GM23338 (cell line): Measurements from ENCODE around the gene PTPRH. TPM values are rescaled to one million over a fixed set of nuclear protein-coding genes. Genes with fewer than 3 reads are reported as not detected.

Experiments used
- EZH2 ChIP-seq: fragments of 200-600 bp; sonication (generic); IDR thresholded peaks from one replicate; pipeline ENCODE4 v1.8.0; 2017; ENCODE audit warnings: antibody characterized with exemption, mild to moderate bottlenecking, low read depth; ENCODE audit not compliant: unreplicated experiment
- EZH2phosphoT487 ChIP-seq: fragments of 200-600 bp; sonication (generic); IDR thresholded peaks from one replicate; pipeline ENCODE4 v1.8.1; 2018; ENCODE audit warnings: antibody characterized with exemption; ENCODE audit not compliant: unreplicated experiment
- JUNB ChIP-seq: IDR thresholded peaks from one replicate; pipeline ENCODE4 v1.6.1; 2016; ENCODE audit warnings: antibody characterized with exemption; ENCODE audit not compliant: unreplicated experiment
- NANOG ChIP-seq: IDR thresholded peaks from 2 replicates; pipeline ENCODE4 v1.6.1; 2016; ENCODE audit warnings: antibody characterized with exemption, borderline replicate concordance
- REST ChIP-seq: IDR thresholded peaks from one replicate; pipeline ENCODE4 v1.6.1; 2018; ENCODE audit warnings: antibody characterized with exemption; ENCODE audit not compliant: unreplicated experiment
- ZNF114 ChIP-seq: fragments of 250-450 bp; sonication (Bioruptor Pico); IDR thresholded peaks from 2 replicates; pipeline ENCODE4 v1.5.0; 2020; ENCODE audit warnings: mild to moderate bottlenecking, moderate library complexity
- ZNF331 ChIP-seq: fragments of 250-450 bp; sonication (Bioruptor Pico); IDR thresholded peaks from 2 replicates; pipeline ENCODE4 v1.5.0; 2020; ENCODE audit warnings: low read depth, mild to moderate bottlenecking, moderate library complexity
- polyA plus RNA-seq: library from polyadenylated mRNA; unstranded; fragments of >200 nt; fragmentation: Nextera tagmentation; extraction: Ambion mirVana; gene quantifications from 2 replicates; pipeline ENCODE4 v1.2.1, GENCODE V29; 2016
- total RNA-seq: library from RNA; depleted of rRNA; stranded (reverse); fragments of >200 nt; shearing (Covaris generic); gene quantifications from 2 replicates; pipeline ENCODE4 v1.2.3, GENCODE V29; 2014
- TF ChIP-seq, protein P1 (sequence below): fragments of 250-450 bp; sonication (Bioruptor Pico); IDR thresholded peaks from 2 replicates; pipeline ENCODE4 v1.5.0; 2020; ENCODE audit warnings: mild to moderate bottlenecking, moderate library complexity
- TF ChIP-seq, protein P2 (sequence below), 2 experiments: fragments of 200-600 bp in 1 of 2; sonication (generic) in 1 of 2; conservative IDR thresholded peaks; 2 replicates each; pipeline versions ENCODE4 v1.5.1 to v1.6.1; 2016 to 2017; ENCODE audit warnings: antibody characterized with exemption in 2 of 2, low read depth in 2 of 2, mild to moderate bottlenecking in 2 of 2, moderate library complexity in 1 of 2

PTPRH gene
- total and polyA plus RNA-seq, 2 experiments from 2014 or later: 0.16 to 2.1 TPM

GRCh38 chr19:55226788-55227187 lies 17.5 kb upstream of the PTPRH start (continued):
- TF ChIP-seq, protein P1, sequence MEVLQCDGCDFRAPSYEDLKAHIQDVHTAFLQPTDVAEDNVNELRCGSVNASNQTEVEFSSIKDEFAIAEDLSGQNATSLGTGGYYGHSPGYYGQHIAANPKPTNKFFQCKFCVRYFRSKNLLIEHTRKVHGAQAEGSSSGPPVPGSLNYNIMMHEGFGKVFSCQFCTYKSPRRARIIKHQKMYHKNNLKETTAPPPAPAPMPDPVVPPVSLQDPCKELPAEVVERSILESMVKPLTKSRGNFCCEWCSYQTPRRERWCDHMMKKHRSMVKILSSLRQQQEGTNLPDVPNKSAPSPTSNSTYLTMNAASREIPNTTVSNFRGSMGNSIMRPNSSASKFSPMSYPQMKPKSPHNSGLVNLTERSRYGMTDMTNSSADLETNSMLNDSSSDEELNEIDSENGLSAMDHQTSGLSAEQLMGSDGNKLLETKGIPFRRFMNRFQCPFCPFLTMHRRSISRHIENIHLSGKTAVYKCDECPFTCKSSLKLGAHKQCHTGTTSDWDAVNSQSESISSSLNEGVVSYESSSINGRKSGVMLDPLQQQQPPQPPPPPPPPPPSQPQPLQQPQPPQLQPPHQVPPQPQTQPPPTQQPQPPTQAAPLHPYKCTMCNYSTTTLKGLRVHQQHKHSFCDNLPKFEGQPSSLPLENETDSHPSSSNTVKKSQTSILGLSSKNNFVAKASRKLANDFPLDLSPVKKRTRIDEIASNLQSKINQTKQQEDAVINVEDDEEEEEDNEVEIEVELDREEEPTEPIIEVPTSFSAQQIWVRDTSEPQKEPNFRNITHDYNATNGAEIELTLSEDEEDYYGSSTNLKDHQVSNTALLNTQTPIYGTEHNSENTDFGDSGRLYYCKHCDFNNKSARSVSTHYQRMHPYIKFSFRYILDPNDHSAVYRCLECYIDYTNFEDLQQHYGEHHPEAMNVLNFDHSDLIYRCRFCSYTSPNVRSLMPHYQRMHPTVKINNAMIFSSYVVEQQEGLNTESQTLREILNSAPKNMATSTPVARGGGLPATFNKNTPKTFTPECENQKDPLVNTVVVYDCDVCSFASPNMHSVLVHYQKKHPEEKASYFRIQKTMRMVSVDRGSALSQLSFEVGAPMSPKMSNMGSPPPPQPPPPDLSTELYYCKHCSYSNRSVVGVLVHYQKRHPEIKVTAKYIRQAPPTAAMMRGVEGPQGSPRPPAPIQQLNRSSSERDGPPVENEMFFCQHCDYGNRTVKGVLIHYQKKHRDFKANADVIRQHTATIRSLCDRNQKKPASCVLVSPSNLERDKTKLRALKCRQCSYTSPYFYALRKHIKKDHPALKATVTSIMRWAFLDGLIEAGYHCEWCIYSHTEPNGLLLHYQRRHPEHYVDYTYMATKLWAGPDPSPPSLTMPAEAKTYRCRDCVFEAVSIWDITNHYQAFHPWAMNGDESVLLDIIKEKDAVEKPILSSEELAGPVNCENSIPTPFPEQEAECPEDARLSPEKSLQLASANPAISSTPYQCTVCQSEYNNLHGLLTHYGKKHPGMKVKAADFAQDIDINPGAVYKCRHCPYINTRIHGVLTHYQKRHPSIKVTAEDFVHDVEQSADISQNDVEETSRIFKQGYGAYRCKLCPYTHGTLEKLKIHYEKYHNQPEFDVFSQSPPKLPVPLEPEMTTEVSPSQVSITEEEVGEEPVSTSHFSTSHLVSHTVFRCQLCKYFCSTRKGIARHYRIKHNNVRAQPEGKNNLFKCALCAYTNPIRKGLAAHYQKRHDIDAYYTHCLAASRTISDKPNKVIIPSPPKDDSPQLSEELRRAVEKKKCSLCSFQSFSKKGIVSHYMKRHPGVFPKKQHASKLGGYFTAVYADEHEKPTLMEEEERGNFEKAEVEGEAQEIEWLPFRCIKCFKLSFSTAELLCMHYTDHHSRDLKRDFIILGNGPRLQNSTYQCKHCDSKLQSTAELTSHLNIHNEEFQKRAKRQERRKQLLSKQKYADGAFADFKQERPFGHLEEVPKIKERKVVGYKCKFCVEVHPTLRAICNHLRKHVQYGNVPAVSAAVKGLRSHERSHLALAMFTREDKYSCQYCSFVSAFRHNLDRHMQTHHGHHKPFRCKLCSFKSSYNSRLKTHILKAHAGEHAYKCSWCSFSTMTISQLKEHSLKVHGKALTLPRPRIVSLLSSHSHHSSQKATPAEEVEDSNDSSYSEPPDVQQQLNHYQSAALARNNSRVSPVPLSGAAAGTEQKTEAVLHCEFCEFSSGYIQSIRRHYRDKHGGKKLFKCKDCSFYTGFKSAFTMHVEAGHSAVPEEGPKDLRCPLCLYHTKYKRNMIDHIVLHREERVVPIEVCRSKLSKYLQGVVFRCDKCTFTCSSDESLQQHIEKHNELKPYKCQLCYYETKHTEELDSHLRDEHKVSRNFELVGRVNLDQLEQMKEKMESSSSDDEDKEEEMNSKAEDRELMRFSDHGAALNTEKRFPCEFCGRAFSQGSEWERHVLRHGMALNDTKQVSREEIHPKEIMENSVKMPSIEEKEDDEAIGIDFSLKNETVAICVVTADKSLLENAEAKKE: no peak
- TF ChIP-seq REST: no peak
- no peak for TF ChIP-seq JUNB
- no peak for TF ChIP-seq NANOG
- no peak for TF ChIP-seq ZNF331 (CRISPR knock-in tag)
- TF ChIP-seq EZH2: no peak
- TF ChIP-seq ZNF114 (CRISPR knock-in tag): no peak
- TF ChIP-seq EZH2phosphoT487: no peak
- TF ChIP-seq, protein P2, sequence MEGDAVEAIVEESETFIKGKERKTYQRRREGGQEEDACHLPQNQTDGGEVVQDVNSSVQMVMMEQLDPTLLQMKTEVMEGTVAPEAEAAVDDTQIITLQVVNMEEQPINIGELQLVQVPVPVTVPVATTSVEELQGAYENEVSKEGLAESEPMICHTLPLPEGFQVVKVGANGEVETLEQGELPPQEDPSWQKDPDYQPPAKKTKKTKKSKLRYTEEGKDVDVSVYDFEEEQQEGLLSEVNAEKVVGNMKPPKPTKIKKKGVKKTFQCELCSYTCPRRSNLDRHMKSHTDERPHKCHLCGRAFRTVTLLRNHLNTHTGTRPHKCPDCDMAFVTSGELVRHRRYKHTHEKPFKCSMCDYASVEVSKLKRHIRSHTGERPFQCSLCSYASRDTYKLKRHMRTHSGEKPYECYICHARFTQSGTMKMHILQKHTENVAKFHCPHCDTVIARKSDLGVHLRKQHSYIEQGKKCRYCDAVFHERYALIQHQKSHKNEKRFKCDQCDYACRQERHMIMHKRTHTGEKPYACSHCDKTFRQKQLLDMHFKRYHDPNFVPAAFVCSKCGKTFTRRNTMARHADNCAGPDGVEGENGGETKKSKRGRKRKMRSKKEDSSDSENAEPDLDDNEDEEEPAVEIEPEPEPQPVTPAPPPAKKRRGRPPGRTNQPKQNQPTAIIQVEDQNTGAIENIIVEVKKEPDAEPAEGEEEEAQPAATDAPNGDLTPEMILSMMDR (conservative IDR thresholded peaks at IDR 0.05; ENCODE audit: low read depth in 2 of 2): no peak
